ENCODE results near the gene CSRP1.

Gene CSRP1

DNA sequence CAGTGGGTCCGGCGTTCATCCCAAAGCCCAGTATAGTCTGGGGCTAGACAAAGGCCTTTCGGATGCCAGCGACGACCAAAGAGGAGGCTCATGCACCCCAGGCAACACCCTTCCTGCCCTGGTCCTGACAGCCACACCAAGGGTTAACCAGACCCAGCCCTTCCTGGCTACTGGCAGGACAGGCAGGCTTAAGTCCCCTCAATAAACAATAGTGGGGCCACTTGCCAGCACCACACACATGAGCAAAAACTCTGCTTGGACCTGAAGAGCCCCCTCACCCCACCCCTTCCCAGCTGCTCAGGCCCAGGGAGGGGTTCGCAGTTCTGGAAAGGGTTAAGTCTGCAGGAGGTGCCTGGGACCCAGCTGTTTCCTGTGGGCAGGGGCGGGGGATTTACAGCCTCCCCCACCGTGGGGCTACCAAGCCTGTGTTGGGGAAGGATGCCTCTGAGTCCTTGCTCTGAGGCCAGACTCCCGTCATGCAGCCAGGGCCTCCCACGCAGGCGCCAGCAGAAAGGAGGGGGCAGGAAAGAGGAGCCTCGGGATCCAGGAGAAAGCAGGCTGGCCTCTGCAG, 56.1 kb downstream of the CSRP1 start:
- DNase-seq, result no peak

- DNase-seq, result no peak
Measured at GRCh38 chr1:201448990-201449389, 57.9 kb downstream of the CSRP1 start.

GRCh38 chr1:201447903-201448871, 58.7 kb downstream of the CSRP1 start:
- peak; percentile 63 for DNase-seq

- no peak for DNase-seq
Measured at GRCh38 chr1:201445310-201445709, 61.6 kb downstream of the CSRP1 start.

- DNase-seq, result no peak
Measured at GRCh38 chr1:201444792-201445191, 62.1 kb downstream of the CSRP1 start.

- no peak for DNase-seq
Measured at GRCh38 chr1:201443747-201444146, 63.2 kb downstream of the CSRP1 start.

GRCh38 chr1:201436969-201437368, 70.0 kb downstream of the CSRP1 start:
- no peak for DNase-seq

DNA sequence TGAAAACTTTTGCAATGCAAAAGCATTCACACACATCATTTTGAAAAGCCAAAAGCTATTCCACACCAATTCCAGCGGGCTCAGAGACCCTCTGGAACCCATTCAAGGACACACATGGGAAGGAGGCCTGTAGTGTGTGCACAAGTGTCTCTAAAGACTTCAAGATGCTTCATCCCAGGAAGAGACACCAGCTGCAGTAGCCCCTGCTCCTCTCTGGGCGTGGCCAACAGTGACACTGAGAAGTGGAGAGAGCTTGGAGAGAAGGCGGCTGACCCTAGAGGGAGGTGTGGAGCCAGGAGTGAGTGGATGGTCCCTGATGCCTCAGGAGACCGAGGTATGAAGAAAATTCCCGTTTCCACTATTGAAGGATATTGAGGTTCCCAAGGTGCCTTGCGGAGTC, 70.5 kb downstream of the CSRP1 start:
- no peak for DNase-seq

DNA sequence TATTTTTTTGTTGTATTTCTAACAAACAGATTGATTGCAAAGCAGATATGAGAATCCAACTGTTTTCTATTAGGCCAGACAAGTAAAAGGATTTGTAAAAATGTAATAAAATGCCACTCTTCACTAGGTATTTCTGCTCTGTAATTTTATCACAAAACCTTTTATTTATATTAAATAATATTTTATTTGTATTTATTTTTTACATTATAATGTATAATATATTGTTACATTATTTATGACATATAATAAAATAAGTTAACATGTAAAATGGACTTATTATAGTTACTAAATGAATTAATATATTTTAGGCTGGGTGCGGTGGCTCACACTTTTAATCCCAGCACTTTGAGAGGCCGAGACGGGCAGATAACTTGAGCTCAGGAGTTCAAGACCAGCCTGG, 72.7 kb downstream of the CSRP1 start:
- DNase-seq, result no peak

GRCh38 chr1:201433609-201434008, 73.3 kb downstream of the CSRP1 start:
- DNase-seq, result no peak

Measured in stimulated activated CD4-positive, alpha-beta T cell treated with anti-CD3 and anti-CD28 coated beads, Interleukin-4, amount 100 ng/mL, for 1 hour (primary cell).